HG03097 (cell line): ENCODE measurements around the gene SPARC.
"Not testable (repeated sequence)": the region's sequence is repeated elsewhere in the genome, so short reads cannot be mapped to it uniquely, and the experiment has no call there.

Source experiments
- ATAC-seq: cut with Tn5 transposase; IDR thresholded peaks from one replicate; pipeline ENCODE4 v1.9.1; 2021; ENCODE audit not compliant: unreplicated experiment, low FRiP score

Gene SPARC

GRCh38 chr5:151703227-151703626 is 16.5 kb upstream of the SPARC start:
- peak; percentile 96 for ATAC-seq

GRCh38 chr5:151700820-151701219 is 14.1 kb upstream of the SPARC start:
- no peak for ATAC-seq

GRCh38 chr5:151700296-151700695 is 13.6 kb upstream of the SPARC start:
- ATAC-seq, result no peak

GRCh38 chr5:151699071-151699901 is 12.6 kb upstream of the SPARC start:
- no peak for ATAC-seq

- ATAC-seq, result not testable (repeated sequence)
Observed at GRCh38 chr5:151698081-151698480, 11.4 kb upstream of the SPARC start.

- ATAC-seq, result no peak
Observed at GRCh38 chr5:151697452-151697851, 10.7 kb upstream of the SPARC start.

GRCh38 chr5:151696470-151697061 is 9.9 kb upstream of the SPARC start:
- no peak for ATAC-seq

- ATAC-seq, result no peak
Observed at GRCh38 chr5:151695464-151695863, 8.7 kb upstream of the SPARC start.

- ATAC-seq, result no peak
Observed at GRCh38 chr5:151694035-151694485, 7.3 kb upstream of the SPARC start.

- no peak for ATAC-seq
Observed at GRCh38 chr5:151692312-151692711, 5.6 kb upstream of the SPARC start.

- ATAC-seq, result no peak
Observed at GRCh38 chr5:151691706-151692105, 5.0 kb upstream of the SPARC start.

- not testable (repeated sequence) for ATAC-seq
Observed at GRCh38 chr5:151689591-151689990, 2.9 kb upstream of the SPARC start.

- ATAC-seq, result no peak
Observed at GRCh38 chr5:151688436-151688835, 1.7 kb upstream of the SPARC start.

GRCh38 chr5:151685749-151686673 is 704 bp downstream of the SPARC start:
- ATAC-seq, result no peak

GRCh38 chr5:151684690-151685361 is 1.9 kb downstream of the SPARC start:
- ATAC-seq, result no peak

- no peak for ATAC-seq
Observed at GRCh38 chr5:151683986-151684588, 2.6 kb downstream of the SPARC start.

- no peak for ATAC-seq
Observed at GRCh38 chr5:151683444-151683843, 3.3 kb downstream of the SPARC start.

- ATAC-seq, result no peak
Observed at GRCh38 chr5:151682751-151683331, 3.9 kb downstream of the SPARC start.

- no peak for ATAC-seq
Observed at GRCh38 chr5:151682240-151682639, 4.5 kb downstream of the SPARC start.

- no peak for ATAC-seq
Observed at GRCh38 chr5:151680944-151681427, 5.7 kb downstream of the SPARC start.
